HG02852 (cell line): ENCODE results near the gene CTAG1A.
A peak's percentile ranks its signal among the peaks of the same experiment; 100 is the strongest.
"Not testable (repeated sequence)": the region's sequence is repeated elsewhere in the genome, so short reads cannot be mapped to it uniquely, and the experiment has no call there.

ENCODE experiments used
- ATAC-seq: cut with Tn5 transposase; IDR thresholded peaks from one replicate; pipeline ENCODE4 v1.9.1; 2021; ENCODE audit warnings: mild to moderate bottlenecking, moderate library complexity; ENCODE audit not compliant: unreplicated experiment

Gene CTAG1A

GRCh38 chrX:154584585-154585183 lies at the start of gene CTAG1A:
Gene CTAG1A (plus strand): TSS chrX:154585133. CDS start chrX:154585207, 74 bp downstream.
- ATAC-seq: not testable (repeated sequence)

- no peak for ATAC-seq
Measured at GRCh38 chrX:154535892-154536291, 49.0 kb upstream of the CTAG1A start.

GRCh38 chrX:154539077-154539476 lies 45.9 kb upstream of the CTAG1A start:
- ATAC-seq: no peak

- ATAC-seq: not testable (repeated sequence)
Measured at GRCh38 chrX:154540365-154540764, 44.6 kb upstream of the CTAG1A start.

GRCh38 chrX:154540897-154541535 lies 43.9 kb upstream of the CTAG1A start:
- no peak for ATAC-seq

GRCh38 chrX:154541589-154541895 lies 43.4 kb upstream of the CTAG1A start:
- ATAC-seq: no peak

- no peak for ATAC-seq
Measured at GRCh38 chrX:154541896-154542722, 42.8 kb upstream of the CTAG1A start.

- ATAC-seq: no peak
Measured at GRCh38 chrX:154542723-154543424, 42.1 kb upstream of the CTAG1A start.

- ATAC-seq: no peak
Measured at GRCh38 chrX:154545673-154546274, 39.2 kb upstream of the CTAG1A start.

- ATAC-seq: peak; percentile 39
Measured at GRCh38 chrX:154546354-154547244, 38.3 kb upstream of the CTAG1A start, which contains the start of gene G6PD. Gene G6PD (minus strand): TSS chrX:154546846. CDS start chrX:154546155, 691 bp downstream.

- peak; percentile 69 for ATAC-seq
Measured at GRCh38 chrX:154547245-154548027, 37.5 kb upstream of the CTAG1A start, which contains the start of gene IKBKG. Gene IKBKG (plus strand): TSS chrX:154547620. CDS start chrX:154552003, 4,383 bp downstream.

GRCh38 chrX:154548028-154548316 lies 37.0 kb upstream of the CTAG1A start:
- ATAC-seq: no peak

- ATAC-seq: no peak
Measured at GRCh38 chrX:154549766-154550165, 35.2 kb upstream of the CTAG1A start.

GRCh38 chrX:154552112-154552806 lies 32.7 kb upstream of the CTAG1A start:
- ATAC-seq: not testable (repeated sequence)

- ATAC-seq: not testable (repeated sequence)
Measured at GRCh38 chrX:154558060-154558690, 26.8 kb upstream of the CTAG1A start.

GRCh38 chrX:154558896-154559295 lies 26.0 kb upstream of the CTAG1A start:
- not testable (repeated sequence) for ATAC-seq

GRCh38 chrX:154560326-154560725 lies 24.6 kb upstream of the CTAG1A start:
- ATAC-seq: not testable (repeated sequence)

GRCh38 chrX:154562295-154562694 lies 22.6 kb upstream of the CTAG1A start:
- ATAC-seq: not testable (repeated sequence)
